Activated T-cell treated with anti-CD3 and anti-CD28 coated beads, Interleukin-2, amount 50 U/mL, for 72 hours (primary cell): Measurements from ENCODE around the gene IRX4. TPM values are rescaled to one million over a fixed set of nuclear protein-coding genes. Genes with fewer than 3 reads are reported as not detected.

Source experiments
- total RNA-seq, 2 donors: library from RNA; stranded (reverse); gene quantifications; one replicate each; pipeline ENCODE4 v1.2.3, GENCODE V29; 2022

The IRX4 gene
- total RNA-seq, 2 donors from 2014 or later = not detected

Other genes starting within 250 kb of the IRX4 start
- gene MRPL36, start 83.1 kb downstream of the IRX4 start, total RNA-seq = 10 to 100 TPM; 48.1 to 52.2 TPM
- 10 to 100 TPM; 21.9 to 22.3 TPM for gene NDUFS6, start 81.5 kb downstream of the IRX4 start, total RNA-seq